ENCODE results near the gene FOXP2. TPM values are rescaled to one million over a fixed set of nuclear protein-coding genes. Genes with fewer than 3 reads are reported as not detected.
"Not testable (repeated sequence)": the region's sequence is repeated elsewhere in the genome, so short reads cannot be mapped to it uniquely, and the experiment has no call there.

Gene FOXP2
- total and polyA plus RNA-seq, 4 donors: 1.2 to 7.4 (median 5.7) TPM

GRCh38 chr7:114508086-114508485 lies 93.5 kb downstream of the FOXP2 start:
- Histone ChIP-seq H3K9ac (ENCODE audit: low read depth in 1 of 2, low read length in 2 of 2) (no peak overlapping the region), H3K27me3 (ENCODE audit: control insufficient read depth in 4 of 4, insufficient read depth in 4 of 4, low read length in 3 of 4) (no peaks in the 10 kb centered on the region), H3K4me1 (ENCODE audit: control insufficient read depth in 4 of 4, insufficient read depth in 4 of 4, low read length in 3 of 4) (no peaks in the 10 kb centered on the region), H3K4me3 (ENCODE audit: low read depth in 1 of 3, low read length in 3 of 3) (no peak overlapping the region), H3K27ac (ENCODE audit: low read depth in 1 of 2, low read length in 2 of 2) (no peak overlapping the region), H3K36me3 (ENCODE audit: control insufficient read depth in 4 of 4, insufficient read depth in 3 of 4, low read depth in 1 of 4, low read length in 3 of 4) (no peaks in the 10 kb centered on the region), H3K9me3 (ENCODE audit: control insufficient read depth in 4 of 4, low read length in 3 of 4) (no peaks in the 10 kb centered on the region)
- no peak for TF ChIP-seq NR2F2 (IDR thresholded peaks at IDR 0.05)
- no peak for TF ChIP-seq MAX (IDR thresholded peaks at IDR 0.05)
- no peak for TF ChIP-seq ZBTB33 (IDR thresholded peaks at IDR 0.05)
- no peak for TF ChIP-seq JUND (IDR thresholded peaks at IDR 0.05)
- TF ChIP-seq RXRA (IDR thresholded peaks at IDR 0.05): no peak
- no peak for TF ChIP-seq CTCF (IDR thresholded peaks at IDR 0.05; ENCODE audit: low read depth, low read length, missing input control)
- TF ChIP-seq EGR1 (IDR thresholded peaks at IDR 0.05; ENCODE audit: low read depth in 2 of 2): no peak
- TF ChIP-seq REST (IDR thresholded peaks at IDR 0.05): no peak
- no peak for TF ChIP-seq FOXA1 (IDR thresholded peaks at IDR 0.05)
- no peak for TF ChIP-seq RAD21 (IDR thresholded peaks at IDR 0.05)
- TF ChIP-seq ATF3 (IDR thresholded peaks at IDR 0.05): no peak
- TF ChIP-seq FOXA2 (IDR thresholded peaks at IDR 0.05): no peak
- no peak for TF ChIP-seq GABPA (IDR thresholded peaks at IDR 0.05 in 1 of 2, conservative IDR thresholded peaks at IDR 0.05 in 1 of 2)
- TF ChIP-seq TAF1 (conservative IDR thresholded peaks at IDR 0.05): no peak
- no peak for DNase-seq (ENCODE audit: low spot score)

- not testable (repeated sequence) for DNase-seq (ENCODE audit: low spot score); H3K36me3 ChIP-seq (ENCODE audit: control insufficient read depth in 4 of 4, insufficient read depth in 3 of 4, low read depth in 1 of 4, low read length in 3 of 4); H3K4me3 ChIP-seq (ENCODE audit: low read depth in 1 of 3, low read length in 3 of 3); H3K9me3 ChIP-seq (ENCODE audit: control insufficient read depth in 4 of 4, low read length in 3 of 4); H3K9ac ChIP-seq (ENCODE audit: low read depth in 1 of 2, low read length in 2 of 2); H3K27ac ChIP-seq (ENCODE audit: low read depth in 1 of 2, low read length in 2 of 2); H3K4me1 ChIP-seq (ENCODE audit: control insufficient read depth in 4 of 4, insufficient read depth in 4 of 4, low read length in 3 of 4); H3K27me3 ChIP-seq (ENCODE audit: control insufficient read depth in 4 of 4, insufficient read depth in 4 of 4, low read length in 3 of 4)
- 94% methylated on average over 1 of the region's 1 CpG for WGBS
Measured at GRCh38 chr7:114510824-114511223, 96.2 kb downstream of the FOXP2 start.
